Measurements from ENCODE around the gene NPPB. TPM values are rescaled to one million over a fixed set of nuclear protein-coding genes. Genes with fewer than 3 reads are reported as not detected.

Gene NPPB
- total RNA-seq, 1 experiment from 2014 or later = 43.4 TPM

GRCh38 chr1:11825131-11825530 is 33.6 kb downstream of the NPPB start:
- Histone ChIP-seq H3K27me3 (replicated peaks; ENCODE audit: control insufficient read depth, insufficient read depth, low read length) (no peaks in the 10 kb centered on the region), H3K9me3 (no peaks in the 10 kb centered on the region), H3K4me1 (peaks cover 6% of the 10 kb centered on the region; the same call in 1 of the 2 replicates), H3K4me3 (ENCODE audit: low read depth, low read length) (no peak overlapping the region), H3K36me3 (ENCODE audit: control insufficient read depth, insufficient read depth, low read length) (peaks cover 2% of the 10 kb centered on the region)
- intact Hi-C loops (cut with micrococcal nuclease; ENCODE audit: unreplicated experiment) = no loop called here
- Mint-ChIP-seq H3K27me3 (ENCODE audit: insufficient read depth, unreplicated experiment) (no peaks in the 10 kb centered on the region), H3K27ac (ENCODE audit: unreplicated experiment) (no peak overlapping the region), H3K9me3 (ENCODE audit: unreplicated experiment) (no peaks in the 10 kb centered on the region), H3K36me3 (ENCODE audit: insufficient read depth, unreplicated experiment) (peaks cover 57% of the 10 kb centered on the region), H3K4me3 (ENCODE audit: unreplicated experiment) (no peak overlapping the region), H3K4me1 (ENCODE audit: low read depth, unreplicated experiment) (peaks cover 6% of the 10 kb centered on the region)
- ChIA-PET CTCF (interaction anchor here (0.7 kb wide), 1 partner anchor 13 kb away, joined by 3 read pairs; no protein-coding TSS in a partner anchor), POLR2A (no interaction called here)
- BruUV-seq (replicated peaks) = no TSS peak
- DNase-seq = no peak
- no peak for TF ChIP-seq CTCF (IDR thresholded peaks at IDR 0.05; ENCODE audit: insufficient read depth in 1 of 2, low read depth in 1 of 2, low read length in 1 of 2, severe bottlenecking in 1 of 2, unreplicated experiment in 1 of 2)

- intact Hi-C loops (cut with micrococcal nuclease; ENCODE audit: unreplicated experiment) = no loop called here
- H3K9me3 Mint-ChIP-seq (ENCODE audit: unreplicated experiment) = no peaks in the 10 kb centered on the region
- no peaks in the 10 kb centered on the region for H3K9me3 ChIP-seq
- no peak overlapping the region for H3K27ac Mint-ChIP-seq (ENCODE audit: unreplicated experiment)
- POLR2A ChIA-PET = no interaction called here
- BruUV-seq (replicated peaks) = no TSS peak
- peaks cover 6% of the 10 kb centered on the region for H3K4me1 Mint-ChIP-seq (ENCODE audit: low read depth, unreplicated experiment)
- no peak overlapping the region for H3K4me3 Mint-ChIP-seq (ENCODE audit: unreplicated experiment)
- no peak overlapping the region for H3K4me3 ChIP-seq (ENCODE audit: low read depth, low read length)
- peaks cover 6% of the 10 kb centered on the region; the same call in 1 of the 2 replicates for H3K4me1 ChIP-seq
- DNase-seq = no peak
- H3K27me3 Mint-ChIP-seq (ENCODE audit: insufficient read depth, unreplicated experiment) = no peaks in the 10 kb centered on the region
- CTCF ChIA-PET = no interaction called here
- TF ChIP-seq CTCF (IDR thresholded peaks at IDR 0.05; ENCODE audit: insufficient read depth in 1 of 2, low read depth in 1 of 2, low read length in 1 of 2, severe bottlenecking in 1 of 2, unreplicated experiment in 1 of 2) = no peak
- H3K36me3 ChIP-seq (ENCODE audit: control insufficient read depth, insufficient read depth, low read length) = peaks cover 2% of the 10 kb centered on the region; the same call in 1 of the 2 replicates
- H3K36me3 Mint-ChIP-seq (ENCODE audit: insufficient read depth, unreplicated experiment) = peaks cover 59% of the 10 kb centered on the region
- H3K27me3 ChIP-seq (replicated peaks; ENCODE audit: control insufficient read depth, insufficient read depth, low read length) = no peaks in the 10 kb centered on the region
These were observed 35.2 kb downstream of the NPPB start for GRCh38 chr1:11823366-11824137.

- H3K27me3 ChIP-seq (replicated peaks; ENCODE audit: control insufficient read depth, insufficient read depth, low read length) = no peaks in the 10 kb centered on the region
- no peaks in the 10 kb centered on the region for H3K9me3 Mint-ChIP-seq (ENCODE audit: unreplicated experiment)
- H3K4me1 Mint-ChIP-seq (ENCODE audit: low read depth, unreplicated experiment) = peaks cover 6% of the 10 kb centered on the region
- no peak for DNase-seq
- H3K36me3 Mint-ChIP-seq (ENCODE audit: insufficient read depth, unreplicated experiment) = peaks cover 54% of the 10 kb centered on the region
- BruUV-seq (replicated peaks) = no TSS peak
- no peak overlapping the region for H3K4me3 ChIP-seq (ENCODE audit: low read depth, low read length)
- TF ChIP-seq CTCF (IDR thresholded peaks at IDR 0.05; ENCODE audit: insufficient read depth in 1 of 2, low read depth in 1 of 2, low read length in 1 of 2, severe bottlenecking in 1 of 2, unreplicated experiment in 1 of 2) = no peak
- no peaks in the 10 kb centered on the region for H3K27me3 Mint-ChIP-seq (ENCODE audit: insufficient read depth, unreplicated experiment)
- POLR2A ChIA-PET = no interaction called here
- H3K4me3 Mint-ChIP-seq (ENCODE audit: unreplicated experiment) = no peak overlapping the region
- intact Hi-C loops (cut with micrococcal nuclease; ENCODE audit: unreplicated experiment) = no loop called here
- CTCF ChIA-PET = interaction anchor here (0.6 kb wide), 1 partner anchor 723 kb away, joined by 3 read pairs; the partner anchor contains the start of gene EXOSC10
- no peak overlapping the region for H3K27ac Mint-ChIP-seq (ENCODE audit: unreplicated experiment)
- peaks cover 2% of the 10 kb centered on the region; the same call in 1 of the 2 replicates for H3K36me3 ChIP-seq (ENCODE audit: control insufficient read depth, insufficient read depth, low read length)
- H3K4me1 ChIP-seq = peaks cover 6% of the 10 kb centered on the region; the same call in 1 of the 2 replicates
- no peaks in the 10 kb centered on the region for H3K9me3 ChIP-seq
These were observed 36.7 kb downstream of the NPPB start for GRCh38 chr1:11822091-11822490.

Measured in Caco-2 (cell line).